Left lung (tissue), 10 donors: ENCODE results near the gene SLC26A2. TPM values are rescaled to one million over a fixed set of nuclear protein-coding genes. Genes with fewer than 3 reads are reported as not detected.

ENCODE experiments used
- ATAC-seq: fragments of 200-7000 bp; cut with Tn5 transposase; one replicate; pipeline ENCODE4 v1.9.1; 2020; ENCODE audit warnings: moderate library complexity
- DNase-seq, 4 donors: peaks; one replicate each; pipeline ENCODE4 v3.0.0-alpha.2; 2013 to 2020
- H3K27ac ChIP-seq, 2 donors: fragments of 200-600 bp; sonication (generic) in 1 of 2; one replicate each; pipeline versions ENCODE4 v1.5.0 to v1.8.0; 2020 to 2021
- H3K27me3 ChIP-seq, 2 donors: fragments of 200-600 bp; sonication (generic) in 1 of 2; one replicate each; pipeline versions ENCODE4 v1.5.0 to v1.8.0; 2020 to 2021
- H3K36me3 ChIP-seq, 2 donors: fragments of 200-600 bp; sonication (generic) in 1 of 2; one replicate each; pipeline versions ENCODE4 v1.5.0 to v1.8.0; 2020 to 2021
- H3K4me1 ChIP-seq, 2 donors: fragments of 200-600 bp; one replicate each; pipeline ENCODE4 v1.8.0; 2021
- H3K4me3 ChIP-seq, 2 donors: fragments of 200-600 bp; sonication (generic) in 1 of 2; one replicate each; pipeline versions ENCODE4 v1.5.0 to v1.8.0; 2020 to 2021; ENCODE audit warnings: mild to moderate bottlenecking in 1 of 2
- H3K9me3 ChIP-seq, 2 donors: fragments of 200-600 bp; sonication (generic) in 1 of 2; one replicate each; pipeline versions ENCODE4 v1.5.0 to v1.8.0; 2020 to 2021
- CTCF ChIP-seq, 2 donors: fragments of 200-600 bp; sonication (generic) in 1 of 2; IDR thresholded peaks; one replicate each; pipeline versions ENCODE4 v1.5.0 to v1.8.0; 2021; ENCODE audit warnings: antibody characterized with exemption in 2 of 2
- intact Hi-C, 2 donors: fragments of 100-400 bp; cut with DNase I; formaldehyde crosslinking; loops; one replicate each; pipeline versions ENCODE4 v1.11.2 to v1.14.2; 2022
- polyA plus RNA-seq, 6 donors: library from polyadenylated mRNA; unstranded; fragments of 120-200 nt; gene quantifications; one replicate each; pipeline ENCODE4 v1.2.1, GENCODE V29; 2013; ENCODE audit not compliant: insufficient read length in 6 of 6
- total RNA-seq, 2 donors: library from RNA; stranded (reverse); fragmentation: NEBNext Ultra II Directional; extraction: Animal tissue kit (Norgen Biotek cat#: 25700); gene quantifications; one replicate each; pipeline ENCODE4 v1.2.1, GENCODE V29; 2021
- donor health status: DM: no; HTN: yes; CAD: no.
- donor health status: DM: no; HTN: no; CAD: no.

Gene SLC26A2
- total and polyA plus RNA-seq, 8 donors: 14.3 to 23.6 (median 21.6) TPM

DNA sequence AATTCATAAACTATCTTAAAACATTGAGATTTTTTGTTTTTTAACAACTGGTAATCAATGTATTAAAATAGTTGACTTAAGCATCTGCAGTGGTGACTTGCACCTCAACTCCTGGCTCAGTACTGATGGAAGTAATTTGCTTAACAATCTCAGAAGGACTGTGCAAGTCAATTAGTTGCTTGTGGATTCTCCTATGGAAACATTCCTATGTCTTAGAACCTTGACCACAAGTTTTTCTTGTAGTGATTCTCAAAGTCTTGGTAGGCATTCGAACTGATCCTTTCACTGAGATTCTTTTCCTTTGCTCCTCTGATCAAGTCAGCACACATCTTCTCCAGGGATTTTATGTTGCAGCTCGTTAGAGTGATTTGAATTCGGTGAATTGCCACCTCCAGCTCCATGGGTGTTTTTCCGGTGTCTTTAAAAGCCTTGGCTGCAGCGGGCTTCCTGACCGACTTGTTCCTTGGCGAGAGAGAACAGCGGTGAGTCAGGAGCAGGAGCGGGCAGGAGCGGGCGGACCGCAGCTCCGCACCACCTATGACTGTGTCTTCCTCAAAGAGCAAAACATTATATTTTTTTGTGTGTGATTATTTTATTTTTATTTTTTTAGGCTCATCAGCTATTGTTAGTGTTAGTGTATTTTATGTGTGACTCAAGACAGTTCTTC, 61.1 kb downstream of the SLC26A2 start:
- peak in 1 of 4 donors; percentile 57 for DNase-seq
- peak; percentile 12 for ATAC-seq
- Histone ChIP-seq H3K9me3 (no peaks in the 10 kb centered on the region), H3K4me3 (no peak overlapping the region), H3K4me1 (peaks cover 4 to 16% of the 10 kb centered on the region in 2 donors), H3K36me3 (peaks cover 0 to 98% of the 10 kb centered on the region in 2 donors), H3K27me3 (no peaks in the 10 kb centered on the region), H3K27ac (peak overlapping the region; percentile 27 to 48)
- TF ChIP-seq CTCF (IDR thresholded peaks at IDR 0.05): no peak
- intact Hi-C loops: no loop called here

GRCh38 chr5:150022158-150022531, 61.6 kb downstream of the SLC26A2 start:
- Histone ChIP-seq H3K27ac (peak overlapping the region; percentile 27 to 48), H3K4me1 (peaks cover 4 to 16% of the 10 kb centered on the region in 2 donors), H3K36me3 (peaks cover under 1 to 100% of the 10 kb centered on the region in 2 donors), H3K4me3 (no peak overlapping the region), H3K27me3 (no peaks in the 10 kb centered on the region), H3K9me3 (no peaks in the 10 kb centered on the region)
- TF ChIP-seq CTCF (IDR thresholded peaks at IDR 0.05): no peak
- DNase-seq (no peak), ATAC-seq (peak; percentile 75)
- intact Hi-C loops: no loop called here

DNA sequence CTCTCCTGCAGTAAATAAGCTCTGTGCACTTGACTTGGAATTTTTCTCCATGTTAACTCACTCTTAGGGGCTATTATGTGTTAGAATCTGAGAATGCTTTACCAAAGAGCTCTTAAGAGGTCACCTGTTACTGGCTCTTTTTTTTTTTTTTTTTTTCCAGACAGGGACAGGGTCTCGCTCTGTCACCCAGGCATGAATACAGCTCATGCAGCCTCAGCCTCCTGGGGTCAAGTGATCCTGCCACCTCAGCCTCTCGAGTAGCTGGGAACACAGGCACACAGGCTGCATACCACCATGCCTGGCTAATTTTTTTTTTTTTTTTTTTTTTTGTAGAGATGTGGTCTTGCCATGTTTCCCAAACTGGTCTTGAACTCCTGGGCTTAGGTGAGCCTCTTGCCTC, 62.1 kb downstream of the SLC26A2 start:
- H3K4me3 ChIP-seq: no peak overlapping the region
- ATAC-seq: peak; percentile 61

DNA sequence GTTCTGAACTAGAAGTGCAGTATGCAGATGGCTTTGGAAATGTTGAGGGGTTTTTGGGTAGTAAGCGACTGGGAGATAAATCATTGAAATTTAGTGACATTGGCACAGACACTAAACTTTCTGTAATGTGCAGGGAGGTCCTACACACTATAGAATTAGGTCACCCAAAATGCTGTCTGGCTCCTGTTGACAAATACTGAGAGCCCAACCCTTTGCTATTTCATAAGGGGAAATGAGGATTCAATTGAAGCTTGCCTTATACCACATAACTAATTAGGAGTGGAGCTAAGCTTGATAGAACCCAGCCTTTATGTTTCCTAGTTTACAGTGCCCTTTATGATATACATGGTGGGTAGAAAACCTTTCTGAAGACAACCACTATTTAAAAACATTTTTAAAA, 62.6 kb downstream of the SLC26A2 start:
- Histone ChIP-seq H3K9me3 (no peaks in the 10 kb centered on the region), H3K4me1 (peaks cover 4 to 16% of the 10 kb centered on the region in 2 donors), H3K27ac (peak overlapping the region in 1 of 2 donors; percentile 48), H3K27me3 (no peaks in the 10 kb centered on the region), H3K4me3 (no peak overlapping the region), H3K36me3 (peaks cover 2 to 100% of the 10 kb centered on the region in 2 donors)
- intact Hi-C loops: no loop called here
- TF ChIP-seq CTCF (IDR thresholded peaks at IDR 0.05): no peak
- no peak for DNase-seq
- no peak for ATAC-seq

More for the DNA sequence above, 62.1 kb downstream of the SLC26A2 start:
- H3K9me3 ChIP-seq: no peaks in the 10 kb centered on the region
- no peak for DNase-seq
- intact Hi-C loops: no loop called here
- H3K36me3 ChIP-seq: peaks cover 2 to 100% of the 10 kb centered on the region in 2 donors
- TF ChIP-seq CTCF (IDR thresholded peaks at IDR 0.05): no peak
- H3K4me1 ChIP-seq: peaks cover 4 to 16% of the 10 kb centered on the region in 2 donors
- no peaks in the 10 kb centered on the region for H3K27me3 ChIP-seq
- peak overlapping the region; percentile 27 to 48 for H3K27ac ChIP-seq

DNA sequence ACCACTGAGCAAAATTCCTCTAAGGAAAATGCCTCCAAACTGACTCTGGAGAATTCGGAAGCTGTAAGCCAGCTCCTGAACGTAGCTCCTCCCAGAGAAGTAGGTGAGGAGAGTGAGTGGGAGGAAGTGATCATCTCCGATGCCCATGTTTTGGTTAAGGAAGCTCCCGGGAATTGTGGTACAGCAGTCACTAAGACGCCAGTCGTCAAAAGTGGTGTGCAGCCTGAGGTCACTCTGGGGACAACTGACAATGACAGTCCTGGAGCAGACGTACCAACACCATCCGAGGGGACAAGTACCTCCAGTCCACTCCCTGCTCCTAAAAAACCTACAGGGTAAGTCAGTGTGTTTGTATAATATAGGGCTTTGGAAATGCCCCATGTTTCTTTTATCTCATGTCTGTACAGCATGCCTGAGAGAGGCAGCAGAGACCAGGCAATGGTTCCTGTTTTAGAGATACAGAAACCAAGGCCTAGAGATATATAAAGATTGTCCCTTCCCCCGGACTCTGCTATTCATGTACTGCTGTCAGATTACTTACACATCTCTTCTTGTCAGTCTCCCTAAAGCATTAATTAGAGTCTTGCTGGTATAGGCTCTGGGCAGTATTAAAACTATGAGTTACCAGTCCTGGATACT, 63.9 kb downstream of the SLC26A2 start:
- H3K36me3 ChIP-seq: peaks cover 2 to 98% of the 10 kb centered on the region in 2 donors
- H3K9me3 ChIP-seq: no peaks in the 10 kb centered on the region
- peaks cover 4 to 16% of the 10 kb centered on the region in 2 donors for H3K4me1 ChIP-seq
- DNase-seq (no peak), ATAC-seq (no peak)
- no peak overlapping the region for H3K27ac ChIP-seq
- H3K27me3 ChIP-seq: no peaks in the 10 kb centered on the region
- no peak for TF ChIP-seq CTCF (IDR thresholded peaks at IDR 0.05)
- intact Hi-C loops: no loop called here
- H3K4me3 ChIP-seq: no peak overlapping the region
